HG02884 (cell line): ENCODE data around the gene LATS1.
"Not testable (repeated sequence)": the region's sequence is repeated elsewhere in the genome, so short reads cannot be mapped to it uniquely, and the experiment has no call there.

Source experiments
- ATAC-seq: cut with Tn5 transposase; IDR thresholded peaks from one replicate; pipeline ENCODE4 v1.9.1; 2021; ENCODE audit warnings: mild to moderate bottlenecking, moderate library complexity; ENCODE audit not compliant: unreplicated experiment

Gene LATS1

DNA sequence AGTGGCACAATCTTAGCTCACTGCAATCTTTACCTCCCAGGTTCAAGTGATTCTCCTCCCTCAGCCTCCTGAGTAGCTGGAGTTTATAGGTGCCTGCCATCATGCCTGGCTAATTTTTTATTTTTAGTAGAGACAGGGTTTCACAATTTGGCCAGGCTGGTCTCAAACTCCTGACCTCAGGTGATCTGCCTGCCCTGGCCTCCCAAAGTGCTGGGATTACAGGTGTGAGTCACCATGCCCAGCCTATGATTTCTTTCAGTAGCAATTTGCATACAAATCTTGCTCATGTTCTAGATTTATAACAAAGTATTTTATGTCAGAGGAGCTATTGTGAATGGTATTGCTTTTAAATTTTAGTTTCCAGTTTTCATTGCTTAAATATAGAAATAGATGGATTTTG is 45.6 kb downstream of the LATS1 start:
- ATAC-seq = not testable (repeated sequence)

DNA sequence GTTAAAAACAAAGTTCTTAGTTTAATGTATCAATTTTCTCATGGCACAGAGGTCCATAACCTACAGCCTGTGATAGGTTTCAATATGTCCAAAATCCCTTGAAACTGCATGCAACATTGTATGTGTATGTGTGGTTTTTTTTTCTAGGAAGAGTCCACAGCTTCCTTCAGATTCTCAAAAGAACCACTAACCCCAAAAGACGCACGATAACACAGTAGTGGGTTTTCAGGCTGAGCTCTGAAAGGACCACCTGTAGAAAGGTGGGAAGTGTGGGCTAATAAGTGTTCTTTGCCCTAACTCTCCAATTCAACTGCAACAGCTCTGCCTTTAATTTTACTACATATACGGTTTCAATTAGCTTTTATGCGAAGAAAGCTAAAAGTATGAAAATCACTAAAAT is 57.9 kb downstream of the LATS1 start:
- ATAC-seq = no peak

DNA sequence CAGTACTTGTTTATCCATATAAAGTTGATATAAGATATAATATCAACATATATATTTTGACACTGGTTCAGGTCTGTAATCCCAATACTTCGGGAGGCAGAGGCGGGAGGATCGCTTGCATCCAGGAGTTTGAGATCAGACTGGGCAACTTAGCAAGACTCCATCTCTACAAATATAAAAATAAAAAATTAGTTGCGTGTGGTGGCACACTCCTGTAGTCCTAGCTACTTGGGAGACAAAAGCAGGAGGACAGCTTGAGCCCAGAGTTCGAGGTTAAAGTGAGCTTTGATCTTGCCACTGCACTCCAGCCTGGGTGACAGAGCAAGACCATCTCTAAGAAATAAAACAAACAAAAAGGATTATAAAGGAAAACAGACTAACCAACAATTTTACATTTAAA is 60.5 kb downstream of the LATS1 start:
- ATAC-seq = no peak

DNA sequence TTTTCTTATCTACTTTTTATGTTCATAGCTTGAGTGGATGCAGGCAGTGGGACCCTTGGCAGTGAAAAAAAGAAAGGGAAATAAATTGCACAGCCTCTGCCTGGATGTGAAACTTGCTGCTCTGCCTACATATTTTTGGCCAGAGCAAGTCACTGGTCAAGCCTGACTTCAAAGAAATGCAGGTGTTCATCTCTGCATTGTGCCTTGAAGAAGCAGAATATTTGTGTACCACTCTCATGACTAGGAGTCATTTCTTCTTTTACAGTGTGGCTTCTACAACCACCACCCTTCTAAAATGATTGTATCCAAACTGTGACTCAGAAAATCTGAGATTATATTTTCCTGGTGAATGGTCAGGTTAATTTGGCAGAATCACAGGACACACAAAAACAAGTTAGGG is 66.8 kb downstream of the LATS1 start:
- no peak for ATAC-seq

- peak; percentile 76 for ATAC-seq
Measured at GRCh38 chr6:149648148-149649145, 69.5 kb downstream of the LATS1 start, which contains the start of gene KATNA1. Gene KATNA1 (minus strand): TSS chr6:149648714. CDS start chr6:149638547, 10,167 bp downstream.

GRCh38 chr6:149646599-149646998 is 71.3 kb downstream of the LATS1 start:
- no peak for ATAC-seq

DNA sequence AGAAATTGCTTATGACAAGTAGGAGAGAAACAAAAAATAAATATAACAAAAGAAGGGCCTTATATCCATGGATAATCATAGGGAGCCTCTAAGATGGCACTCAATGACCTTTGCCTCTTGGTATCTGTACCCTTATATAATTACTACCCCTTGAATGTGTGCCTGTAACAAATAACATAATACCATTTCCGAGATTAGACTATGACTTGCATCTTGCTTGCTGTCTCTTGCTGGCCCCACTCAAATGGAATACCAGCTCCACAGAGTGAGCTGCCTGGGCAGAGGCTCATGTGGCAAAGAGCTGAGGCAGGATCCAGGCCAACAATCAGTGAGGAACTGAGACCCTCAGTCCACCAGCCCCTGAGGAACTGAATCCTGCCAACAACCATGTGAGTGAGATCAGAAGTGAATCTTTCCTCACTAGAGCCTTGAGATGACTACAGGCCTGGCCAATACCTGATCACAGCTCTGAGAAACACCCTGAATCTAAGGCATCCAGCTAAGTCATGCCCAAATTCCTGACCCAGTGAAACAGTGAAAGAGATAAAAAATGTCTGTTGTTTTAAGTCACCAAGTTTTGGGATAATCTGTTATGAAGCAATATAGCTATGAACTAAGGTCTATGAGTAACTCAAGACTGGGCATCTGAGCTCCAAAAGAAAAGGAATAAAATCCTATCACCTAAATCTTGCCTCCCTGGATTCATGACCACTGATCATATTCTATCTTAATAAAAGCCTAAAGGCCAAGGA is 74.9 kb downstream of the LATS1 start:
- peak; percentile 82 for ATAC-seq

DNA sequence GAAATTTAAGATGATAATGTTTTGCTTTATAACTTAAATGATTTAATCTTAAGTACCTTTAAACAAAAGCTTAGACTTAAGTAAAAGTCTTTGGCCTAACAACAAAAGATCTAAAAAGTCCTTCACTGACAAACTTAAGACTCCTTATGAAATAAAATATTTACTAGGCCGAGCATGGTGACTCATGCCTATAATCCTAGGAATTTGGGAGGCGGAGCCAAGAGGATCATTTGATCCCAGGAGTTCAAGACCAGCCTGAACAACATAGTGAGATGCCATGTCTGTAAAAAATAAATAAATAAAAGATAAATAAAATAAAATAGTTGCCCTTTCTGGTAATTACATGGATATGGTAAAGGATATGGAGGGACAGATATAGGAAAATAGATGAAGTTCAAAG is 81.8 kb downstream of the LATS1 start:
- no peak for ATAC-seq

DNA sequence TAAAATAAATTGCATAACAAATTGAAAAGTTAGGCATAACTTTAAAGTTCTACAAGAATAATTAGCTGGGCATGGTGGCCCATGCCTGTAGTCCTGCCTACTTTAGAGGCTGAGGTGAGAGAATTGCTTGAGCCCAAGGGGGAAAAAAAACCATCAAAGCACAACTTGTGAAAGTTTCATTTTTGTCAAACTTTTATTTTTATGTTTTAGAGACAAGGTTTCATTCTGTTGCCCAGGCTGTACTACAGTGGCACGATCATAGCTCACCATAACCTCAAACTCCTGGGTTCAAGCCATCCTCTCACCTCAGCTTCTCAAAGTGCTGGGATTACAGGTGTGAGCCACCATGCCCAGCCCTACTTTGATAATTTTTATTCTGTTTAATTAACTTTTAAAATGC is 83.6 kb downstream of the LATS1 start:
- no peak for ATAC-seq

DNA sequence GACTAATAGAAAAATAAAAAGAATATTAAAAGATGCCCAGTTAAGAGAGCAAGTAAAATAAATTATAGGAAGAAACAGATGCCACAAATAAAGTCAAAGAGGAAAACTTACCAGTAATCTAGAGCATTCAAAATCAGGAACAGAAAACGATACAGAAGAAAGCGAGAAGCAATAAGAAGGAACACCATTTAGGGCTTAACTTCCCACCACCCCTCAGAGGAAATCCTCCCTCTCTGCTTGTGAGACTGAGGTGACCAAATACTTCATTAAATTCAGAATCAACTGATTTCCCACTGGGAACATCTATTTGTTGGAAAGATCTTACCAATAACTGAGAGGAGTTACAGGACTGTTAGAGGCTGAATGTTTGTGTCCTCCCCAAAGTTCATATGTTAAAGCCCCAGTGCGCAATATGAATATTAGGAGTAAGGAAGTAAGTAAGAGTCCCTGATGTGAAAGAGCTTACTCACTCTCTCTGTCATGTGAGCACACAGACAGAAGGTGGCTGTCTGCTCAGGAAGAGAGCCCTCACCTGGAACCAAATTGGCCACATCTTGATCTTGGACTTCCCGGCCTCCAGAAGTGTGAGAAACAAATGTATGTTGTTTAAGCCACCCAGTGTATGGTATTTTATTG is 88.9 kb downstream of the LATS1 start:
- peak; percentile 91 for ATAC-seq

DNA sequence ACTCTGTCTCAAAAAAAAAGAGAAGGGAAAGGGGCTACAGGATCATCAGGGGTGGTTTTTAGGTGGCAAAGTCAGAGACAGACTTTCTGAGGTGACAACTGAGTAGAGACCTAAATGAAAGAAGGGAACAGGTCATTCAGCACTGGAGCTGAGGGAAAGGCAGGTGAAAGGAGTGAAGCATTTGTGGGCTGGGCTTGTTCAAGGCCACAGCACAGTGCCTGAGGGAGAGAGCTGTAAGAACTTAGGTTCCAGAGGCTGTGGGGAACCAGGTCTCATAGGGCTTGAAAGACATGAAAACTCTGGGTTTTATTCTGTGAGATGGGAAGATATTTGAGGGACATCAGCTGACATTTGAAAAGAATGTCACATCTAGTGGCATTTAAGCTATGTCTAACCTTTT is 90.2 kb downstream of the LATS1 start:
- ATAC-seq = no peak

DNA sequence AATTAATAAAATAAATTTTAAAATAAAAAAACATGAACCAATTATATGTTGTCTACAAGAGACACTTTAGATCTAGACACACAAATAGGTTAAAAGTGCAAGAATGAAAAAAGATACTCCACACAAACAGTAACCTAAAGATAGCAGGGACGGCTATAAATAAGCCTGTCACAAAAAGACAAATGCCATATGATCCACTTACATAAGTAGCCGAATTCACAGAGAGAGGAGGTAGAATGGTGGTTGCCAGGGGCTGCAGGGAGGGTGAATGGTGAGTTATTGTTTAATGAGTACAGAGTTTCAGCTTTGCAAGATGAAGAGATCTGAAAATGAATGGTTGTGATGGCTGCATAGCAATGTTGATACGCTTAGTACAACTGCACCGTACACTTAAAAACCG is 102.1 kb downstream of the LATS1 start:
- ATAC-seq = no peak

- ATAC-seq = no peak
Measured at GRCh38 chr6:149614337-149614736, 103.6 kb downstream of the LATS1 start.

DNA sequence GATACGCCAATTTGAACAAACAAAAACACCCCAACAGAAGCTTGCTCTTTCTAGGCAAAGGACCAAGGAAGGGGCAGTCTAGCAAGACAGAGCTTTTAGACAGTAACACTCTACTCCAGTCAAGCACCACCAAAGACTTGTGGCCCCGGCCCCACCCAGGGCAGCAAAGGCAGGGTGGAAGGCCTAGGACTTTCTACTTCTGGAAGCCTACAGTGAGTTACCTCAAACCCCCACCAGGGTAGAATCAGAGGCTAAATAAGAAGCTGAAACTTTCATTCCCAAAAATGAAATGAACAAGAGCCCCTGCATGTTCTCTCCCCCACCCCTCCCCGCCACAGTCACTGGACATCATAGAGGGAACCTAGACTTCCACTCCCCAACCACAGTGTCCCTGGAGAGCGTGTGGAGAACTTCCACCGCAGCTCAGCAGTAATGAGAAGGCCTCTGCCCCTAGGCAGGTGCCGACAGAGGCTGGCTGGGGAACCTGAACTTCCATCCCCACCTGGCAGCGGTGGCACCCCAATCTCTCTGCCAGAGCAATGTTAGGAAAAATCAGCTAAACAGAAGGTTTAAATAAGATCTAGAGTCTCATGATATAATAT is 109.4 kb downstream of the LATS1 start:
- no peak for ATAC-seq
